ENCODE results near the gene CENPX. TPM values are rescaled to one million over a fixed set of nuclear protein-coding genes. Genes with fewer than 3 reads are reported as not detected.

Gene CENPX
- total and polyA plus RNA-seq, 4 donors, result 31.0 to 109 (median 70.9) TPM

GRCh38 chr17:82000803-82001570 lies 21.7 kb downstream of the CENPX start:
- ATAC-seq (ENCODE audit: low FRiP score) (no peak), DNase-seq (no peak)
- 92 to 95% methylated on average over 31 to 32 of the region's 32 CpGs for WGBS, 2 donors
- H3K9me3 ChIP-seq (ENCODE audit: control insufficient read depth, low read length), result no peaks in the 10 kb centered on the region
- H3K4me1 ChIP-seq (ENCODE audit: control insufficient read depth in 1 of 2, insufficient read depth in 2 of 2, low read length in 2 of 2), result no peaks in the 10 kb centered on the region
- intact Hi-C loops (cut with DNase I), result no loop called here
- no peaks in the 10 kb centered on the region for H3K36me3 ChIP-seq (ENCODE audit: control insufficient read depth in 1 of 2, insufficient read depth in 2 of 2, low read length in 1 of 2)
- H3K27ac ChIP-seq (ENCODE audit: low read depth in 1 of 2, low read length in 2 of 2), result no peak overlapping the region
- no peak overlapping the region for H3K4me3 ChIP-seq (ENCODE audit: low read length in 2 of 2)
- H3K27me3 ChIP-seq (ENCODE audit: control insufficient read depth in 1 of 2, insufficient read depth in 2 of 2, low read length in 1 of 2), result no peaks in the 10 kb centered on the region

GRCh38 chr17:81999976-82000802 lies 22.5 kb downstream of the CENPX start:
- 89 to 94% methylated on average over 31 to 36 of the region's 36 CpGs for WGBS, 2 donors
- H3K4me3 ChIP-seq (ENCODE audit: low read length in 2 of 2), result no peak overlapping the region

GRCh38 chr17:81999587-81999975 lies 23.1 kb downstream of the CENPX start:
- H3K4me1 ChIP-seq (ENCODE audit: control insufficient read depth in 1 of 2, insufficient read depth in 2 of 2, low read length in 2 of 2), result no peaks in the 10 kb centered on the region
- no peak overlapping the region for H3K27ac ChIP-seq (ENCODE audit: low read depth in 1 of 2, low read length in 2 of 2)
- H3K9me3 ChIP-seq (ENCODE audit: control insufficient read depth, low read length), result no peaks in the 10 kb centered on the region
- intact Hi-C loops (cut with DNase I), result no loop called here
- H3K4me3 ChIP-seq (ENCODE audit: low read length in 2 of 2), result no peak overlapping the region
- DNase-seq, result no peak
- no peak for ATAC-seq (ENCODE audit: low FRiP score)
- H3K36me3 ChIP-seq (ENCODE audit: control insufficient read depth in 1 of 2, insufficient read depth in 2 of 2, low read length in 1 of 2), result no peaks in the 10 kb centered on the region
- H3K27me3 ChIP-seq (ENCODE audit: control insufficient read depth in 1 of 2, insufficient read depth in 2 of 2, low read length in 1 of 2), result no peaks in the 10 kb centered on the region
- WGBS, 2 donors, result 94% methylated on average over 11 to 12 of the region's 12 CpGs

More at GRCh38 chr17:81999976-82000802, 22.5 kb downstream of the CENPX start:
- no peaks in the 10 kb centered on the region for H3K36me3 ChIP-seq (ENCODE audit: control insufficient read depth in 1 of 2, insufficient read depth in 2 of 2, low read length in 1 of 2)
- DNase-seq, result no peak
- no peaks in the 10 kb centered on the region for H3K27me3 ChIP-seq (ENCODE audit: control insufficient read depth in 1 of 2, insufficient read depth in 2 of 2, low read length in 1 of 2)
- H3K9me3 ChIP-seq (ENCODE audit: control insufficient read depth, low read length), result no peaks in the 10 kb centered on the region
- no peak for ATAC-seq (ENCODE audit: low FRiP score)
- intact Hi-C loops (cut with DNase I), result no loop called here
- H3K4me1 ChIP-seq (ENCODE audit: control insufficient read depth in 1 of 2, insufficient read depth in 2 of 2, low read length in 2 of 2), result no peaks in the 10 kb centered on the region
- no peak overlapping the region for H3K27ac ChIP-seq (ENCODE audit: low read depth in 1 of 2, low read length in 2 of 2)

GRCh38 chr17:81998691-81999438 lies 23.8 kb downstream of the CENPX start:
- peak in 1 of 2 donors; percentile 41 for DNase-seq
- H3K4me1 ChIP-seq (ENCODE audit: control insufficient read depth in 1 of 2, insufficient read depth in 2 of 2, low read length in 2 of 2), result no peaks in the 10 kb centered on the region
- H3K9me3 ChIP-seq (ENCODE audit: control insufficient read depth, low read length), result no peaks in the 10 kb centered on the region
- H3K27ac ChIP-seq (ENCODE audit: low read depth in 1 of 2, low read length in 2 of 2), result no peak overlapping the region
- intact Hi-C loops (cut with DNase I), result no loop called here
- H3K27me3 ChIP-seq (ENCODE audit: control insufficient read depth in 1 of 2, insufficient read depth in 2 of 2, low read length in 1 of 2), result no peaks in the 10 kb centered on the region
- no peaks in the 10 kb centered on the region for H3K36me3 ChIP-seq (ENCODE audit: control insufficient read depth in 1 of 2, insufficient read depth in 2 of 2, low read length in 1 of 2)
- ATAC-seq (ENCODE audit: low FRiP score), result no peak
- WGBS, 2 donors, result 92 to 93% methylated on average over 14 of the region's 14 CpGs
- H3K4me3 ChIP-seq (ENCODE audit: low read length in 2 of 2), result no peak overlapping the region

GRCh38 chr17:81998212-81998611 lies 24.5 kb downstream of the CENPX start:
- intact Hi-C loops (cut with DNase I), result no loop called here
- WGBS, 2 donors, result 91 to 96% methylated on average over 7 of the region's 7 CpGs

GRCh38 chr17:81996757-81997441 lies 25.8 kb downstream of the CENPX start:
- intact Hi-C loops (cut with DNase I), result no loop called here
- 95 to 96% methylated on average over 30 of the region's 30 CpGs for WGBS, 2 donors
- ATAC-seq (ENCODE audit: low FRiP score), result no peak

More at GRCh38 chr17:81998212-81998611, 24.5 kb downstream of the CENPX start:
- ATAC-seq (ENCODE audit: low FRiP score) (no peak), DNase-seq (no peak)
- Histone ChIP-seq H3K36me3 (ENCODE audit: control insufficient read depth in 1 of 2, insufficient read depth in 2 of 2, low read length in 1 of 2) (no peaks in the 10 kb centered on the region), H3K4me1 (ENCODE audit: control insufficient read depth in 1 of 2, insufficient read depth in 2 of 2, low read length in 2 of 2) (no peaks in the 10 kb centered on the region), H3K9me3 (ENCODE audit: control insufficient read depth, low read length) (no peaks in the 10 kb centered on the region), H3K27me3 (ENCODE audit: control insufficient read depth in 1 of 2, insufficient read depth in 2 of 2, low read length in 1 of 2) (no peaks in the 10 kb centered on the region), H3K4me3 (ENCODE audit: low read length in 2 of 2) (no peak overlapping the region), H3K27ac (ENCODE audit: low read depth in 1 of 2, low read length in 2 of 2) (no peak overlapping the region)

GRCh38 chr17:81996232-81996756 lies 26.4 kb downstream of the CENPX start:
- intact Hi-C loops (cut with DNase I), result no loop called here
- WGBS, 2 donors, result 95 to 96% methylated on average over 27 to 28 of the region's 28 CpGs
- H3K4me1 ChIP-seq (ENCODE audit: control insufficient read depth in 1 of 2, insufficient read depth in 2 of 2, low read length in 2 of 2), result no peaks in the 10 kb centered on the region
- no peak for ATAC-seq (ENCODE audit: low FRiP score)
- no peaks in the 10 kb centered on the region for H3K36me3 ChIP-seq (ENCODE audit: control insufficient read depth in 1 of 2, insufficient read depth in 2 of 2, low read length in 1 of 2)
- peak in 1 of 2 donors; percentile 45 for DNase-seq
- no peak overlapping the region for H3K27ac ChIP-seq (ENCODE audit: low read depth in 1 of 2, low read length in 2 of 2)
- H3K4me3 ChIP-seq (ENCODE audit: low read length in 2 of 2), result no peak overlapping the region
- no peaks in the 10 kb centered on the region for H3K27me3 ChIP-seq (ENCODE audit: control insufficient read depth in 1 of 2, insufficient read depth in 2 of 2, low read length in 1 of 2)
- H3K9me3 ChIP-seq (ENCODE audit: control insufficient read depth, low read length), result no peaks in the 10 kb centered on the region

More at GRCh38 chr17:81996757-81997441, 25.8 kb downstream of the CENPX start:
- H3K36me3 ChIP-seq (ENCODE audit: control insufficient read depth in 1 of 2, insufficient read depth in 2 of 2, low read length in 1 of 2), result no peaks in the 10 kb centered on the region
- H3K27ac ChIP-seq (ENCODE audit: low read depth in 1 of 2, low read length in 2 of 2), result no peak overlapping the region
- DNase-seq, result peak in 1 of 2 donors; percentile 48
- no peaks in the 10 kb centered on the region for H3K27me3 ChIP-seq (ENCODE audit: control insufficient read depth in 1 of 2, insufficient read depth in 2 of 2, low read length in 1 of 2)
- H3K4me1 ChIP-seq (ENCODE audit: control insufficient read depth in 1 of 2, insufficient read depth in 2 of 2, low read length in 2 of 2), result no peaks in the 10 kb centered on the region
- H3K4me3 ChIP-seq (ENCODE audit: low read length in 2 of 2), result no peak overlapping the region
- H3K9me3 ChIP-seq (ENCODE audit: control insufficient read depth, low read length), result no peaks in the 10 kb centered on the region

All from aorta (tissue), 5 donors.